GM12878 (cell line): ENCODE measurements around the gene PCBP4. TPM values are rescaled to one million over a fixed set of nuclear protein-coding genes. Genes with fewer than 3 reads are reported as not detected.

Experiments
- ATF7 ChIP-seq: fragments of 450-650 bp; IDR thresholded peaks from 2 replicates; pipeline ENCODE4 v1.6.1; 2016; ENCODE audit warnings: low read depth, mild to moderate bottlenecking
- CREB1 ChIP-seq: IDR thresholded peaks from 2 replicates; pipeline ENCODE4 v1.6.1; 2012; ENCODE audit warnings: low read depth, mild to moderate bottlenecking, inconsistent platforms
- E2F4 ChIP-seq: IDR thresholded peaks from 2 replicates; pipeline ENCODE4 v1.6.1; 2012; ENCODE audit warnings: low read depth, low read length, improper control_type of control experiment
- E2F8 ChIP-seq: fragments of 450-650 bp; IDR thresholded peaks from 2 replicates; pipeline ENCODE4 v1.6.1; 2018; ENCODE audit warnings: mild to moderate bottlenecking, low read depth, moderate library complexity; ENCODE audit not compliant: partially characterized antibody
- GATAD2B ChIP-seq: fragments of 450-650 bp; conservative IDR thresholded peaks from 2 replicates; pipeline ENCODE4 v1.6.1; 2017; ENCODE audit warnings: low read depth, mild to moderate bottlenecking, moderate library complexity
- JUND ChIP-seq: IDR thresholded peaks from 2 replicates; pipeline ENCODE4 v1.6.1; 2012; ENCODE audit warnings: low read depth, mild to moderate bottlenecking, low read length, improper control_type of control experiment, moderate library complexity
- MEF2A ChIP-seq: IDR thresholded peaks from 2 replicates; pipeline ENCODE4 v1.6.1; 2011; ENCODE audit warnings: low read depth, mild to moderate bottlenecking, low read length, moderate library complexity; ENCODE audit not compliant: insufficient read depth
- NFYA ChIP-seq: IDR thresholded peaks from 2 replicates; pipeline ENCODE4 v1.6.1; 2011; ENCODE audit warnings: low read depth, mild to moderate bottlenecking, low read length, improper control_type of control experiment, borderline replicate concordance
- NKRF ChIP-seq: fragments of 450-650 bp; conservative IDR thresholded peaks from 2 replicates; pipeline ENCODE4 v1.6.1; 2017; ENCODE audit warnings: mild to moderate bottlenecking, moderate library complexity
- POLR2AphosphoS5 ChIP-seq: IDR thresholded peaks from 2 replicates; pipeline ENCODE4 v1.6.1; 2011; ENCODE audit warnings: mild to moderate bottlenecking, low read length, inconsistent platforms
- RAD51 ChIP-seq: fragments of 450-650 bp; IDR thresholded peaks from 2 replicates; pipeline ENCODE4 v1.6.1; 2016; ENCODE audit warnings: moderate library complexity, mild to moderate bottlenecking, inconsistent platforms
- SIX5 ChIP-seq: IDR thresholded peaks from 2 replicates; pipeline ENCODE4 v1.6.1; 2011; ENCODE audit warnings: mild to moderate bottlenecking, low read depth, low read length, moderate library complexity; ENCODE audit not compliant: severe bottlenecking
- SREBF1 ChIP-seq: IDR thresholded peaks from 2 replicates; pipeline ENCODE4 v1.6.1; 2012; ENCODE audit warnings: mild to moderate bottlenecking, low read length
- TCF7 ChIP-seq: IDR thresholded peaks from 2 replicates; pipeline ENCODE4 v1.6.1; 2014; ENCODE audit warnings: antibody characterized with exemption, borderline replicate concordance
- USF2 ChIP-seq: IDR thresholded peaks from 2 replicates; pipeline ENCODE4 v1.6.1; 2011; ENCODE audit warnings: low read depth, low read length, improper control_type of control experiment, borderline replicate concordance
- ZBTB11 ChIP-seq: fragments of 450-650 bp; formaldehyde crosslinking; IDR thresholded peaks from 2 replicates; pipeline ENCODE4 v1.5.0; 2022; ENCODE audit warnings: mild to moderate bottlenecking, missing genetic modification characterization
- ZNF217 ChIP-seq: fragments of 450-650 bp; IDR thresholded peaks from 2 replicates; pipeline ENCODE4 v1.6.1; 2017; ENCODE audit warnings: antibody characterized with exemption, mild to moderate bottlenecking
- ZNF622 ChIP-seq: fragments of 450-650 bp; IDR thresholded peaks from 2 replicates; pipeline ENCODE4 v1.6.1; 2017; ENCODE audit warnings: mild to moderate bottlenecking, inconsistent platforms
- polyA plus RNA-seq, 11 experiments: library from polyadenylated mRNA; depleted of rRNA in 4 of 11; unstranded in 6 of 11; stranded (reverse) in 5 of 11; fragments of >200 nt; fragmentation: Nextera tagmentation in 4 of 11; fragmentation: Illumina TruSeq in 1 of 11; extraction: Ambion mirVana in 4 of 11; extraction: Trizol in 1 of 11; gene quantifications; 1 replicate in 1 of 11; 2 replicates in 10 of 11; pipeline versions ENCODE4 v1.2.1 to v1.2.3, GENCODE V29; 2011 to 2016; ENCODE audit warnings: inconsistent platforms in 2 of 11, missing spikeins in 2 of 11, low read depth in 1 of 11
- total RNA-seq, 4 experiments: library from RNA; depleted of rRNA in 3 of 4; stranded (reverse); fragments of >200 nt in 3 of 4; fragmentation: Illumina TruSeq in 1 of 4; extraction: Trizol in 1 of 4; gene quantifications; 2 replicates each; pipeline versions ENCODE4 v1.2.1 to v1.2.3, GENCODE V29; 2013 to 2021

The PCBP4 gene
- total and polyA plus RNA-seq, 10 of the 15 experiments (the other 5 are each of a cell fraction or from before 2014, with no cell fraction given), result 0.05 to 14.5 (median 4.2) TPM

- TF ChIP-seq ATF7 (no peak), POLR2AphosphoS5 (peak; percentile 70), GATAD2B (peak; percentile 45), E2F4 (no peak), RAD51 (peak; percentile 79), ZBTB11 (no peak), E2F8 (no peak), USF2 (no peak; the same call in 1 of the 2 replicates), CREB1 (peak; percentile 45; the same call in 1 of the 2 replicates), NKRF (peak; percentile 97), SREBF1 (no peak), ZNF622 (no peak), MEF2A (no peak; the same call in 1 of the 2 replicates), SIX5 (no peak), NFYA (peak; percentile 50; the same call in 1 of the 2 replicates), JUND (no peak), TCF7 (no peak), ZNF217 (peak; percentile 14; the same call in 1 of the 2 replicates)
These were observed 25.3 kb downstream of the PCBP4 start, which contains the start of the genes PARP3 and RRP9 (continued) for GRCh38 chr3:51941798-51942602.
